CD4-positive, alpha-beta T cell (primary cell): ENCODE data around the gene TRAPPC2B. TPM values are rescaled to one million over a fixed set of nuclear protein-coding genes. Genes with fewer than 3 reads are reported as not detected.

Source experiments
- ATAC-seq: fragments of 200-7000 bp; cut with Tn5 transposase; one replicate; pipeline ENCODE4 v1.10.0; 2022; ENCODE audit warnings: mild to moderate bottlenecking; ENCODE audit not compliant: poor library complexity
- CTCF ChIA-PET: fragments of 350-600 bp; sonication (Branson Sonifier 250); formaldehyde crosslinking; loops from one replicate; lab custom pipeline; 2021; ENCODE audit warnings: antibody characterized with exemption, inconsistent platforms; lab: Charles Lee
- POLR2A ChIA-PET: fragments of 350-600 bp; sonication (Branson Sonifier 250); formaldehyde crosslinking; loops from one replicate; lab custom pipeline; 2021; ENCODE audit warnings: antibody characterized with exemption, inconsistent platforms; lab: Charles Lee
- DNase-seq, 14 experiments: peaks; one replicate each; pipeline ENCODE4 v3.0.0-alpha.2; 2013 to 2020; ENCODE audit warnings: mixed read lengths in 2 of 14
- H3K27ac ChIP-seq, 2 donors: one replicate each; pipeline versions ENCODE4 v1.5.1 to v1.7.0; 2013; ENCODE audit warnings: low read length in 2 of 2, low read depth in 1 of 2, mild to moderate bottlenecking in 1 of 2
- H3K27me3 ChIP-seq, 2 experiments: 1 replicate in 1 of 2; 2 replicates in 1 of 2; pipeline versions ENCODE4 v1.6.1 to v1.7.0; 2013; ENCODE audit warnings: low read length in 2 of 2, control low read depth in 1 of 2, mild to moderate bottlenecking in 1 of 2, moderate library complexity in 1 of 2; ENCODE audit not compliant: insufficient read depth in 2 of 2, control insufficient read depth in 1 of 2
- H3K36me3 ChIP-seq: one replicate; pipeline ENCODE4 v1.6.1; 2013; ENCODE audit warnings: low read length, control low read depth; ENCODE audit not compliant: insufficient read depth
- H3K4me1 ChIP-seq: one replicate; pipeline ENCODE4 v1.6.1; 2013; ENCODE audit warnings: low read length, control low read depth; ENCODE audit not compliant: insufficient read depth
- H3K4me3 ChIP-seq: one replicate; pipeline ENCODE4 v1.5.1; 2013; ENCODE audit warnings: mild to moderate bottlenecking, low read length, moderate library complexity
- H3K9me3 ChIP-seq, 2 experiments: 1 replicate in 1 of 2; 2 replicates in 1 of 2; pipeline versions ENCODE4 v1.6.1 to v1.7.0; 2013; ENCODE audit warnings: low read length in 2 of 2, mild to moderate bottlenecking in 2 of 2, control low read depth in 1 of 2, moderate library complexity in 1 of 2; ENCODE audit not compliant: control insufficient read depth in 1 of 2, insufficient read depth in 1 of 2
- H3K27ac Mint-ChIP-seq: one replicate; pipeline ENCODE4 v1.8.0; 2020; ENCODE audit warnings: mixed read lengths
- H3K27me3 Mint-ChIP-seq: one replicate; pipeline ENCODE4 v1.8.0; 2021; ENCODE audit warnings: mixed read lengths
- H3K36me3 Mint-ChIP-seq: one replicate; pipeline ENCODE4 v1.8.0; 2021; ENCODE audit warnings: low read depth, mixed read lengths
- H3K4me1 Mint-ChIP-seq: one replicate; pipeline ENCODE4 v1.8.0; 2021; ENCODE audit warnings: low read depth, mixed read lengths
- H3K4me3 Mint-ChIP-seq: one replicate; pipeline ENCODE4 v1.8.0; 2020; ENCODE audit warnings: mild to moderate bottlenecking, mixed read lengths
- H3K9me3 Mint-ChIP-seq: one replicate; pipeline ENCODE4 v1.8.0; 2020; ENCODE audit warnings: mixed read lengths
- CTCF ChIP-seq: fragments of 200-600 bp; IDR thresholded peaks from one replicate; pipeline ENCODE4 v1.8.0; 2022; ENCODE audit warnings: antibody characterized with exemption, mild to moderate bottlenecking
- intact Hi-C, 2 experiments: fragments of 100-400 bp; cut with DNase I in 1 of 2; cut with micrococcal nuclease in 1 of 2; formaldehyde crosslinking; loops; one replicate each; pipeline versions ENCODE4 v1.15.1 to v1.9.0; 2023 to 2025; cut with DNase I, micrococcal nuclease
- total RNA-seq, 174 experiments: library from RNA in 2 of 174; stranded (reverse) in 2 of 174; gene quantifications; one replicate each; pipeline ENCODE4 v1.2.3 and lab custom pipeline; 2021 to 2026

Gene TRAPPC2B
- total RNA-seq, 2 experiments from 2014 or later: 11.5 to 12.7 TPM

DNA sequence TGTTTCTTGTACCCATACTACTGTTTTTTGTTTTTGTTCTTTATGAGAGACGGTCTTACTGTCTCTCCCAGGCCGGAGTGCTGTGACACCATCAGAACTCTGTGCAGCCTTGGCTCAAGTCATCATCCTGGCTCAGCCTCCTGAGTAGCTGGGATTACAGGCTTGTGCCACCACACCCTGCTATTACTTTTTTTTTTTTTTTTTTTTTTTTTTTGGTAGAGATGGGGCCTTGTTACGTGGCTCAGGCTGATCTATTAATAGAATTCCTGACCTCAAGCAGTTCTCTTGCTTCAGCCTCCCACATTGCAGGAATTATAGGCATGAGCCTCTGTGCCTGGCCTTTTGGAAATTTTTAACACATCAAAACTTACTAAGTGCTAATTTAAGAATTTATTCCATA lies 15.2 kb upstream of the TRAPPC2B start:
- Histone ChIP-seq H3K27me3 (no peaks in the 10 kb centered on the region), H3K4me1 (peaks cover 18% of the 10 kb centered on the region), H3K27ac (no peak overlapping the region), H3K36me3 (peaks cover 7% of the 10 kb centered on the region), H3K9me3 (peaks cover 10 to 20% of the 10 kb centered on the region in 2 experiments), H3K4me3 (no peak overlapping the region)
- peaks cover 9% of the 10 kb centered on the region for H3K27me3 Mint-ChIP-seq
- no peak overlapping the region for H3K27ac Mint-ChIP-seq
- H3K9me3 Mint-ChIP-seq: peaks cover 17% of the 10 kb centered on the region
- H3K4me1 Mint-ChIP-seq: peaks cover 29% of the 10 kb centered on the region
- H3K36me3 Mint-ChIP-seq: peaks cover 30% of the 10 kb centered on the region
- H3K4me3 Mint-ChIP-seq: no peak overlapping the region
- ChIA-PET POLR2A (no interaction called here), CTCF (no interaction called here)
- intact Hi-C loops: no loop called here
- no peak for TF ChIP-seq CTCF
- no peak for ATAC-seq
- DNase-seq: no peak

DNA sequence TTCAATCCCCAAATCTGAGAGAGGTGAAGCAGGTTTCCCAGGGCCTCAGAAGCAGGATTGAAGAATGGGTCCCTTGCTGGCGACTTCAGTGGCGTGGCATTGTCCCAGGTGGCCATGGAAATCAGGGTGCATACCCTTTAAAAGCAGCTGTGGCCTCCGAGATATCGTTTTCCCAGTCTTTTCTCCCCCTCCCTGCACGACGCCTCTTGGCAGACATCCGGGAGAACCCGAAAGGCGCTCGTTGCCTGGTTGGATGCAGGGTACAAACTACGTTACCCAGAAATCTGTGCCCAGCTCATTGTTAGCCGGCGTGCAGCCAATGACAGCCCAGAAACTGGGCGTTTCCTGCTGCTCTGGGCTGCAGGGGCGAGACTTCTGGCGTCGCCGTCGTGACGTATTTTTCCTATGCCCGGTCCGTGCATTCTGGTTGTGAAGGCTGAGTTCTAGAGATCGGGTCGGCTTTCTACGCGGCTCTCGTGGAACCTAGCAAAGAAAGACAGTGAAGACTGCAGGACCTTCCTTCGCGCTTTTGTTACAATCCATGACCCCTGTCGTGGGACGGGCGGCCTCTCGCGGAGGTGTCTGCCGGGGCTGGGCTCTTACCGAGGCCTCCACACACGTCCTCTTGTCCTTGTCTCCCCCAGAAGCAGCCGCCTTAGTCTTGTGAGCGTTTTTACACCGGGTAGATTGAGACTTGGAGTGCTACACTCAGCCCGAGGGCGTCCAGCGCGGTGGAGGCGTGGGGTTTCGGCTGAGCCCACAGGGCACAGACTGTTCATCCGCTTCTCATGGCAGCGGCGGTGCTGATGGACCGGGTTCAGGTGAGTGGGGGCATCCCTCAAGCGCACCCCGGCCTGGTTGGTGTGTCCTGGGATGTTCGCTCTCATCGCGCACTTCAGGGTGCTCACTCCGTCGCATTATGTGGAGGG lies 12.2 kb upstream of the TRAPPC2B start, which contains the start of gene ZNF304:
Gene ZNF304 (plus strand): TSS at position 395 of the 929 bp plus-strand sequence. CDS start 394 bp downstream, at position 789.
- Mint-ChIP-seq H3K4me1 (peaks cover 35% of the 10 kb centered on the region), H3K9me3 (peaks cover 19% of the 10 kb centered on the region), H3K36me3 (peaks cover 60% of the 10 kb centered on the region), H3K27me3 (peaks cover 9% of the 10 kb centered on the region), H3K27ac (peak within 1 kb of the TSS; percentile 90), H3K4me3 (peak within 1 kb of the TSS; percentile 93)
- ChIA-PET POLR2A (interaction anchor here (0.6 to 1.7 kb wide), 14 partner anchors 9 to 832 kb away, joined by 3 to 20 read pairs (median 4); partner anchors contain the start of genes TRAPPC2B, ZNF154, ZNF211 and ZNF264), CTCF (no interaction called here)
- Histone ChIP-seq H3K4me3 (peak within 1 kb of the TSS; percentile 97), H3K9me3 (peaks cover 31 to 40% of the 10 kb centered on the region in 2 experiments), H3K27me3 (no peaks in the 10 kb centered on the region), H3K4me1 (peaks cover 18% of the 10 kb centered on the region), H3K27ac (peak within 1 kb of the TSS in 1 of 2 donors; percentile 80), H3K36me3 (peaks cover 37% of the 10 kb centered on the region)
- intact Hi-C loops: loop anchor here (2.0 to 10.0 kb wide), 5 partner anchors 69 to 756 kb away; partner anchors contain the start of genes ZNF460 (in 2 of the 2), ZNF805 (in 2 of the 2) and ZNF71 (in 1 of the 2)
- DNase-seq: peak; percentile 63 to 93 (median 76)
- no peak for TF ChIP-seq CTCF
- ATAC-seq: peak; percentile 99

GRCh38 chr19:57351867-57352266 lies 11.5 kb upstream of the TRAPPC2B start:
- CTCF ChIA-PET: no interaction called here
- peaks cover 8% of the 10 kb centered on the region for H3K27me3 Mint-ChIP-seq
- POLR2A ChIA-PET: no interaction called here
- H3K27ac Mint-ChIP-seq: peak overlapping the region; percentile 90
- no peak for DNase-seq
- ATAC-seq: no peak
- no peak for TF ChIP-seq CTCF
- Histone ChIP-seq H3K4me1 (peaks cover 18% of the 10 kb centered on the region), H3K27ac (no peak overlapping the region), H3K27me3 (no peaks in the 10 kb centered on the region), H3K9me3 (peaks cover 35 to 38% of the 10 kb centered on the region in 2 experiments), H3K4me3 (peak overlapping the region; percentile 97), H3K36me3 (peaks cover 45% of the 10 kb centered on the region)
- peaks cover 19% of the 10 kb centered on the region for H3K9me3 Mint-ChIP-seq
- H3K4me3 Mint-ChIP-seq: peak overlapping the region; percentile 93
- peaks cover 35% of the 10 kb centered on the region for H3K4me1 Mint-ChIP-seq
- intact Hi-C loops: loop anchor here (2.0 to 10.0 kb wide), 5 partner anchors 70 to 757 kb away; partner anchors contain the start of genes ZNF460 (in 2 of the 2), ZNF805 (in 2 of the 2) and ZNF71 (in 1 of the 2)
- H3K36me3 Mint-ChIP-seq: peaks cover 67% of the 10 kb centered on the region
